ENCODE data around the gene ZNF689.

Gene ZNF689

DNA sequence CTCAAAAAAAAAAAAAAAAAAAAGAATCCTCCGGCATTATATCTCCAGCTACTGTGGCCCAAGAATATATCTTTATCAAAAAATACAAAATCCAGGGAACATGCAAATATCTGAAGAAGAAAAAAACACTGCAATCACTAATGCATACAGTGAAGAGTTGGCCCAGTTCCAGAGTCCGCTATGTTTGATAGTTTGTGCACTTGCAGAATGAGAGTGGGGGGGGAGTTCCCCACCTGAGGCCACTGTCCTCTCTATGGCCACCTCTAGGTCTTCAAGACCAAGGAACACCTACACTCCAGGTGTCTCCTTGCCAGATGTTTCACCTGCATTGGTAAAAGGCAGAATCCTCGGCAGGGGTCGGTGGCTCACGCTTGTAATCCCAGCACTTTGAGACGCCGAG is 28.7 kb downstream of the ZNF689 start:
- DNase-seq: no peak
- Histone ChIP-seq H3K4me3 (ENCODE audit: low read depth, low read length) (no peak overlapping the region), H3K36me3 (peaks cover 46% of the 10 kb centered on the region), H3K9me3 (no peaks in the 10 kb centered on the region), H3K4me1 (no peaks in the 10 kb centered on the region), H3K27me3 (no peaks in the 10 kb centered on the region)
- TF ChIP-seq, protein P1, sequence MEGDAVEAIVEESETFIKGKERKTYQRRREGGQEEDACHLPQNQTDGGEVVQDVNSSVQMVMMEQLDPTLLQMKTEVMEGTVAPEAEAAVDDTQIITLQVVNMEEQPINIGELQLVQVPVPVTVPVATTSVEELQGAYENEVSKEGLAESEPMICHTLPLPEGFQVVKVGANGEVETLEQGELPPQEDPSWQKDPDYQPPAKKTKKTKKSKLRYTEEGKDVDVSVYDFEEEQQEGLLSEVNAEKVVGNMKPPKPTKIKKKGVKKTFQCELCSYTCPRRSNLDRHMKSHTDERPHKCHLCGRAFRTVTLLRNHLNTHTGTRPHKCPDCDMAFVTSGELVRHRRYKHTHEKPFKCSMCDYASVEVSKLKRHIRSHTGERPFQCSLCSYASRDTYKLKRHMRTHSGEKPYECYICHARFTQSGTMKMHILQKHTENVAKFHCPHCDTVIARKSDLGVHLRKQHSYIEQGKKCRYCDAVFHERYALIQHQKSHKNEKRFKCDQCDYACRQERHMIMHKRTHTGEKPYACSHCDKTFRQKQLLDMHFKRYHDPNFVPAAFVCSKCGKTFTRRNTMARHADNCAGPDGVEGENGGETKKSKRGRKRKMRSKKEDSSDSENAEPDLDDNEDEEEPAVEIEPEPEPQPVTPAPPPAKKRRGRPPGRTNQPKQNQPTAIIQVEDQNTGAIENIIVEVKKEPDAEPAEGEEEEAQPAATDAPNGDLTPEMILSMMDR (IDR thresholded peaks at IDR 0.05; ENCODE audit: low read depth, low read length): no peak

DNA sequence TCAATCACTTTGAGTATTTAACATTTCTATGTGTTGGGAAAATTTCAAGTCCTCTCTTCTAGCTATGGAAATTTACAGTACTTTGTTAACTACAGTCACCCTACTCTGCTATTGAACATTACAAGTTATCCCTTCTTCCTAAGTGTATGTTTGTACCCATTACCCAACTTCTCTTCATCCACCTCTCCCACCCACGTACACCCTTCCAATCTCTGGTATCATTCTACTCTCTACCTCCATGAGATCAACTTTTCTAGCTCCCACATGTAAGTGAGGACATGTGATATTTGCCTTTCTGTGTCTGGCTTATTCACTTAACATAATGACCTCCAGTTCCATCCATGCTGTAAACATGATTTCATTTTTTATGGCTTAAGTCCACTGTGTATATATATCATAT is 35.5 kb downstream of the ZNF689 start:
- Histone ChIP-seq H3K4me3 (ENCODE audit: low read depth, low read length) (no peak overlapping the region), H3K4me1 (no peaks in the 10 kb centered on the region; the same call in 1 of the 2 replicates), H3K27me3 (no peaks in the 10 kb centered on the region), H3K36me3 (peaks cover 18% of the 10 kb centered on the region), H3K9me3 (no peaks in the 10 kb centered on the region)
- TF ChIP-seq, protein P1 (IDR thresholded peaks at IDR 0.05; ENCODE audit: low read depth, low read length): no peak
- no peak for DNase-seq

GRCh38 chr16:30571445-30572322 is 38.5 kb downstream of the ZNF689 start, which contains the start of gene ZNF688:
TSS of gene ZNF688 (minus strand) at chr16:30571714. CDS start at chr16:30571629, 85 bp downstream.
- H3K36me3 ChIP-seq: 0 out of 2 replicates have a peak, but pooled peaks cover 3% of the 10 kb centered on the region
- TF ChIP-seq, protein P1 (IDR thresholded peaks at IDR 0.05; ENCODE audit: low read depth, low read length): no peak
- H3K4me1 ChIP-seq: no peaks in the 10 kb centered on the region; the same call in 1 of the 2 replicates
- H3K4me3 ChIP-seq (ENCODE audit: low read depth, low read length): peak within 1 kb of the TSS; percentile 84
- no peaks in the 10 kb centered on the region for H3K9me3 ChIP-seq
- DNase-seq: peak; percentile 93
- H3K27me3 ChIP-seq: no peaks in the 10 kb centered on the region

DNA sequence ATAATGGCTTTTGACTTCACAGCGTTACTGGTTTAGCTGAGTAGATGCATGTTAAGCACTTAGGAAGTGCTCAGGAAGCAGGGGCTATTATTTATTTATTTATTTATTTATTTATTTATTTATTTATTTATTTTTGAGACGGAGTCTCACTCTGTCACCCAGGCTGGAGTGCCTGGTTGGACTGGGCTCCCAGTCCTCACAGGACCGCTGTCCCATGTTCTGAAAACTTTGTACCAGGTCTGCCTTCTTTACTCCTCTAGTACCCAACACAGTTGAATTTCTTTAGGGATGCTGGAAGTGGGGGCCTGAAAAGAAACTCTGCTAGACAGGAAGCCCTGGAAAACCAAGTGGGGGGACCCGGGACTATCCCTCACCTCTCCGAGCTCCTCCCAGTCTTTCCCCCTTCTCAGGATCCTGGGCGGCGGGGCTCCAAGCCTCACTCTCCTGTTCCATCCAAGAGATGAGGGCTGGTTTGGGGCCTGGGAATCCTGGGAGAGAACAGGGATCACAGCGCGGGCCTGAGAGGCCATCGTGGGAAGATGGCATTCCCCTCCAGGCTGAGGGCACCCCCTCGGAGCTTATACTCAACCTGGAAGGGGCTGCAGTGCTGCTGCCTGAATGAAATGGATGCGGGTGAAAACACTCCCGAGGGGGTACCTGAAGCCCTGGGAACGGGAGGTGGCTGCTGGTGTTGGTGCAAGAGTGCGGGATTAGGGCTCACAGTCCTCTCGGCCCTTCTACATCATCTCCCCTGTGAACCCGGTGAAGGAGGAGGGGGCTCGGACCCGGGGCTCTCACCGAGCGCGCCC is 39.3 kb downstream of the ZNF689 start:
- no peaks in the 10 kb centered on the region for H3K9me3 ChIP-seq
- H3K36me3 ChIP-seq: no peaks in the 10 kb centered on the region
- DNase-seq: peak; percentile 37
- no peaks in the 10 kb centered on the region for H3K27me3 ChIP-seq
- TF ChIP-seq, protein P1 (IDR thresholded peaks at IDR 0.05; ENCODE audit: low read depth, low read length): no peak
- no peaks in the 10 kb centered on the region; the same call in 1 of the 2 replicates for H3K4me1 ChIP-seq
- peak overlapping the region; percentile 84 for H3K4me3 ChIP-seq (ENCODE audit: low read depth, low read length)

- H3K36me3 ChIP-seq: no peaks in the 10 kb centered on the region
- TF ChIP-seq, protein P1 (IDR thresholded peaks at IDR 0.05; ENCODE audit: low read depth, low read length): no peak
- no peak for DNase-seq
Measured at GRCh38 chr16:30569746-30570635, 40.2 kb downstream of the ZNF689 start.

More at GRCh38 chr16:30569746-30570635, 40.2 kb downstream of the ZNF689 start:
- no peak overlapping the region for H3K4me3 ChIP-seq (ENCODE audit: low read depth, low read length)
- no peaks in the 10 kb centered on the region for H3K27me3 ChIP-seq
- no peaks in the 10 kb centered on the region; the same call in 1 of the 2 replicates for H3K4me1 ChIP-seq
- no peaks in the 10 kb centered on the region for H3K9me3 ChIP-seq
